ENCODE results near the gene RTP2.

RTP2 gene

GRCh38 chr3:187677604-187678003 is 24.8 kb downstream of the RTP2 start:
- no peak for DNase-seq (ENCODE audit: low read depth in 1 of 2, low spot score in 1 of 2)

DNA sequence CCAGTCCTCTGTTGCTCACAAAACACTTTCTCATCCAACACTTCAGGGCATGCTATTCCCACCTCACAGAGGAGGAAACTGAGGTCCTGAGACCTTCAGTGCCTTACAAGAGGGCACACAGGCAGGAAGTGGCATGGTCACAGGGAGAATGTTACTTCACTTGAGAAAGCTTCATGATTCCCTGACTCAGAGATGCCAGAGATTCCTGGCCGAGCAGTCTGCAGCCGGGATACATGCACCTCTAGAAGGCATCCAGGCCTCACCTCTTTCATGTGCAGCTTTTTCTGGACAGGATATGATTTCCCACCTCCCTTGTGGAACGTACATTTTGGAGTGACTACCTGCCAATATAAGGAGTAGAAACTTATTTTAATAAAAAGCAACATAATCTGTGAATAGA is 29.3 kb downstream of the RTP2 start:
- no peak for DNase-seq (ENCODE audit: low read depth in 1 of 2, low spot score in 1 of 2)

DNA sequence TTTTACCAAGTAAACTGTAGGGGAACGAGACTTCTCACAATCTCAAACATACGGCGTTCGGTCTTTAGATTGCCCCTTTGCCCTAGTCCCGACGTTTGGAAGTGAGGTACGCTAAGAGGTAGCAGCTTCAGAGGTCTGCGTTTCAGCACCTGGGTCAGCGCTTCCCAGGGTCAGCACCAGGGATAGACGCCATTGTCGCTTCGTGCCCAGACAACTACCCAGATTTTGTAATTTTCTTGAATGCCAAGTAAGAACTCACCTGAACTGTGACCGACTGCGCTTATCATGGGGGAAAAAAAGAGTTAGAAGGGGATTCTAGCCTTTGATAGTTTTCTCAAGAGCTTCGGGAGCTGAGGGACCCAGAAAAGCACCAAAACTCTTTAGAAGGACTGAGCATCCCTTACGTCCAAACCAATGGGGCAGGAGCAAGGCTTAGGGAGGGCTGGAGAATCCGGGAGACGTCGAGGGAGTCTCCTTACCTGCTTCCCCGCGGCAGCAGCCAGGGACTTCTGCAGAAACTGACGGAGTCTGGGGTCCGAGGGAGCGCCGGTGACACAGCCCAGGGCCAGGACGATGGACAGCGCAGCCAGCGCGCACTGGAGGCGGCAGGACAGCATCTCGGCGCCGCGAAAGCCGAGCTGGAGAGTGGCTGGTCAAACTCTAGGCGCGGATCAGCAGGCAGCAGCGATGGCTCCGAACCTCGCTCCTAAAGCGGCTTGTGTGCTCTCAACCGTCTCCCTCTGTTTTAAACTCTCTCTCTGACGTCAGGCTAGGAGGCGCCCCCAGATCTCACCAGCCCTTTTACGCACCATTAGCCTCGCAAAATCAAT is 32.5 kb downstream of the RTP2 start, which contains the start of gene SST:
SST (minus strand) TSS at position 720 of the 830 bp plus-strand sequence; CDS start at position 617, 103 bp downstream.
- no peak for DNase-seq (ENCODE audit: low read depth in 1 of 2, low spot score in 1 of 2)

- DNase-seq (ENCODE audit: low read depth in 1 of 2, low spot score in 1 of 2) = no peak
Measured at GRCh38 chr3:187667526-187667925, 34.8 kb downstream of the RTP2 start.

GRCh38 chr3:187665764-187666402 is 36.5 kb downstream of the RTP2 start:
- DNase-seq (ENCODE audit: low read depth in 1 of 2, low spot score in 1 of 2) = no peak

- no peak for DNase-seq (ENCODE audit: low read depth in 1 of 2, low spot score in 1 of 2)
Measured at GRCh38 chr3:187665010-187665409, 37.3 kb downstream of the RTP2 start.

- no peak for DNase-seq (ENCODE audit: low read depth in 1 of 2, low spot score in 1 of 2)
Measured at GRCh38 chr3:187662848-187663409, 39.4 kb downstream of the RTP2 start.

- DNase-seq (ENCODE audit: low read depth in 1 of 2, low spot score in 1 of 2) = no peak
Measured at GRCh38 chr3:187661267-187661666, 41.1 kb downstream of the RTP2 start.

DNA sequence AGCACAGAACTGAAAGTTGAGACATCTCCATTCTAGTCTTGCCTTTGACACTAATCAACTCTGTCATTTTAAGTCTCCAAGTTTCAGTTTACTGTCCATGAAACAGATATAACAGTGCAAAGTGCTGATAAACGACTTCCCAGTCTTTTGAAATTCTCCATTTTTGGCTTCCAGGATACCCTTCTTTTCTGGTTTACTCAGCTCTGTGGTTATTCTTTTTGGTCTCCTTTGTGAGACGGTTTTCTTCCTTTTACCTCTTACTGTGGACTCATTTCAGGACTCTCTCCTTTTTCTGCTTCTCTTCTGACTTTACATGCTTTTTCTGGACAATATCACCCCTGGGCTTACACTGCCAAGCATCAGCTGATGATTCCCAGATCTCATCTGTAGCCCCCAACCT is 51.1 kb downstream of the RTP2 start:
- no peak for DNase-seq (ENCODE audit: low read depth in 1 of 2, low spot score in 1 of 2)

Measured in activated T-helper 1 cell treated with anti-CD3 and anti-CD28 coated beads, Interleukin-2, amount 50 U/mL, for 16 hours (primary cell).